NCI-H2029 (cell line): Measurements from ENCODE around the gene OR1A2.
"Not testable (repeated sequence)": the region's sequence is repeated elsewhere in the genome, so short reads cannot be mapped to it uniquely, and the experiment has no call there.

Source experiments
- DNase-seq: peaks from one replicate; lab custom pipeline; 2025; lab: John Stamatoyannopoulos, UW

OR1A2 gene

DNA sequence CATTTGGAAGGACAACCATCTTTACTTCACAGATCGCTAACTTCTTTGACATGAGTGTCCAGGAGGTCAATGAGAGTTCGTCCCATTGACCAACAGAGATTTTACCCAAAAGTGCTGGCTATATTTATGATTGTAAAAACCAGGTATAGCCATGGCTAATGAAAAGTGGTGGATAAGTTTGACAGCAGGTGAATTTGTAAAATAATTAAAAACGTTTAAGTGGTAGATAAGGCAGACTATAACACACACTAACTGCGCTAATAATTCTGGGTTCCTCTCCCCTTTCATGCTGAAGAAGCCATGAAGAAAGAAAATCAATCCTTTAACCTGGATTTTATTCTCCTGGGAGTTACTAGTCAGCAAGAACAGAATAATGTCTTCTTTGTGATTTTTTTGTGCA lies at the start of gene OR1A2:
Gene OR1A2 (plus strand): TSS at position 301 of the 400 bp plus-strand sequence. CDS start 0 bp downstream, at position 301.
- DNase-seq, result no peak

DNA sequence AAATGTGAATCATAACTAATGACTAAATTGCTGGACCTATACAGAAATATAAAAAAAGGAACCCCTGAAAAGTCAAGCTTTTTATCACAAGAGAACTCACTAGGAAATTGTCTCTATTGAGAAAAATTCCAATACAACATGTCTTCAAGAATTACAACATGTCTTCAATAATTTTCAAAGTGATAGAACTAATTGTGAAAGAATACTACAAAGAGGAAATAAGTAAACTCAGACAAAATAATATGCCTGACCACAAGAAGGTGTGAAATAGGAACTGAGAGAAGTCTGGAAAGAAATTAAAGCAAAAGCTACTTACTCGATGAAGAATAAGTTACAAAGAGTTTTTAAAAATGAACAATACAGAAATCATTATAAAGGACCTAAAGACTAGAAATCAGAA lies 40.1 kb upstream of the OR1A2 start:
- DNase-seq, result no peak

GRCh38 chr17:3167574-3167973 lies 29.7 kb upstream of the OR1A2 start:
- no peak for DNase-seq

GRCh38 chr17:3189961-3190360 lies 7.4 kb upstream of the OR1A2 start:
- no peak for DNase-seq

DNA sequence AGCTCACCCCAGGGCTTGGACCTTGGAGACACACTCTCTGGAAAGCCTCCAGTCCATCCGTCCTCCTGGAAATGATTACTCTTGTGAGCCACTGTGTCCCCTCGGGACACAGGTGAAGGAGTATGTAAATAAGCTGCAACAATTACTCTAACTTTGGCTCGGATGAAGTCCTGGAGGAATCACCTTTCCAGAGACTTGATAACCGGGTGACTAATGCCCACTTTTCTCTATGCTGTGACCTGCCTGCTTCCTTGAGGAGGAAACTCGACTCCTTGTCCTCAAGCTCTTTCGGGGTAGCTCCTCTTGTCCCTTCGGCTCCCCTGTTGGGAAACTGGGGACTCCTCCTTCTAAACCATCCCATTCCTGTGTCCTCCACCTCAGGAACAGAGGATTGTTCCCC lies 10.0 kb downstream of the OR1A2 start, which contains the start of gene OR1A1:
Gene OR1A1 (plus strand): TSS at position 301 of the 400 bp plus-strand sequence. CDS start 7,954 bp downstream, outside the sequence.
- no peak for DNase-seq

DNA sequence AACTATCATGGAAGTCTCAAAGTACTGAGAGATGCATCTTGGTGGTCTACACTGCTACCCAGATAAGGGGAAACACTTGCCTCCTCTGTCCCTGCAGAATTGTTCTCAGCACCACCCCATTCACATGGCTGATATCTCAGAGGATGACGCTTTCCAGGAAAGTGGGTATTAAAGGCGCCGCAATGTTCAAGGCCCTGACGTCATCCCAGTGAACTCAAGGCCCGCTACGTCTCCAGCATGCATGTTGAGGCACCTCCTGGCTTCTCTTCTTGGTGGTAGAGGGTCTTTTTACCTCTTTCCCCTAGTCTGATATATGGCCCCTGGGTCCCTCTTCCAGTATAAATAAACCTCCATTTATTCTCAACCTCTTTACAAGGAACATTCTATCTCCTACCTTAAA lies 11.2 kb downstream of the OR1A2 start:
- DNase-seq, result no peak

- DNase-seq, result no peak
Measured at GRCh38 chr17:3213001-3213400, 15.7 kb downstream of the OR1A2 start.

DNA sequence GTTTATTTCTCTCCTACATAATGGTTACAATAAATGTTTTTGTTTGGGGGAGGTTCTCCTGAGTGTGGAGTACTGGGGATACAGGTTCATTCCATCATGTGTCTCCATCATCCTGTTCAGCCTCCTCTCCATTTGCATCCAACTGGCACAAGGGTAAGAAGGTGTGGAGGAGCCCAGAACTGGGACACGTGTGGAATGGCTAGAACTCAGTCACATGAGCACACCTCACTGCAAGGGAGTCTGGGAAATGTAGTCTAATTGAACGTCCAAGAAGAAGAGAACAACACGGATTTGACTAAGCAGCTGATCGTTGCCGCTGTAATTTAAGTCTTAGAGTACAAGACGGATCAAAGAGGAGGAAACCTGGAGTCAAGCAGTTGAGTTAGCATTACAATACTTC lies 16.3 kb downstream of the OR1A2 start:
- no peak for DNase-seq

- not testable (repeated sequence) for DNase-seq
Measured at GRCh38 chr17:3219978-3220377, 22.7 kb downstream of the OR1A2 start.

GRCh38 chr17:3221850-3222249 lies 24.5 kb downstream of the OR1A2 start:
- DNase-seq, result no peak

DNA sequence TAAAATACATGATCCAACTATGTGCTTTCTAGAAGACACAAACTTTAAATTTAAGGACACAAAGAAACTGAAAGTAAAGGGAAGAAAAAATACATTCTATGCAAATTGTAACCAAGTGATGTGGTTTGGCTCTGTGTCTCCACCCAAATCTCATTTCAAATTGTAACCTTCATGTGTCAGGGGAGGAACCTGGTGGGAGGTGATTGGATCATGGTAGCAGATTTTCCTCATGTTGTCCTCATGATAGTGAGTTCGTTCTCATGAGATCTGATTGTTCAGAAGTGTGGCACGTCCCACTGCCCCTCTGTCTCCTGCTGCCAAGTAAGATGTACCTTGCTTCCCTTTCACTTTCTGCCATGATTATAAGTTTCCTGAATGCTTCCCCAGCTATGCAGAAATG lies 25.2 kb downstream of the OR1A2 start:
- no peak for DNase-seq

DNA sequence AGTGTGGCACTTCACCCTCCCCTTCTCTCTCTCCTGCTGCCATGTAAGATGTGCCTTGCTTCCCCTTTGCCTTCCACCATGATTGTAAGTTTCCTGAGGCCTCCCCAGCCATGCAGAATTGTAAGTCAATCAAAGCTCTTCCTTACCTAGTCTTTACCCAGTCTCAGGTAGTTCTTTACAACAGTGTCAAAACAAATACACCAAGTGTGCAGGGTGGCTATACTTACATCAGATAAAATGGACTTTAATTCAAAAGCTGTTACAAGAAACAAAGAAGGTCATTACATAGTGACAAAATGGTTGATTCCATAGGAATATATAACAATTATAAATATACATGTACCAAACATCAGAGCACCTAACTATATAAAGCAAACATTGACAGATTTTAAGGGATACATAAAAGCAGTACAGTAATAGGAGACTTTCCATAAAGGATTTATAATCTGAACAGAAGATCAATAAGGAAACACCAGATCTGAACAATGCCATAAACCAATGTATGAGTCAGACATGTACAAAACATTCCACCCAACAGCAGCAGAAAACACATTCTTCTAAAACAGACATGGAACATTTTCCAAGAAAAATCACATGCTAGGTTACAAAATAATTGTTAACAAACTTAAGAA lies 27.5 kb downstream of the OR1A2 start:
- not testable (repeated sequence) for DNase-seq

- not testable (repeated sequence) for DNase-seq
Measured at GRCh38 chr17:3232300-3232699, 35.0 kb downstream of the OR1A2 start.

- DNase-seq, result not testable (repeated sequence)
Measured at GRCh38 chr17:3238685-3239084, 41.4 kb downstream of the OR1A2 start.

DNA sequence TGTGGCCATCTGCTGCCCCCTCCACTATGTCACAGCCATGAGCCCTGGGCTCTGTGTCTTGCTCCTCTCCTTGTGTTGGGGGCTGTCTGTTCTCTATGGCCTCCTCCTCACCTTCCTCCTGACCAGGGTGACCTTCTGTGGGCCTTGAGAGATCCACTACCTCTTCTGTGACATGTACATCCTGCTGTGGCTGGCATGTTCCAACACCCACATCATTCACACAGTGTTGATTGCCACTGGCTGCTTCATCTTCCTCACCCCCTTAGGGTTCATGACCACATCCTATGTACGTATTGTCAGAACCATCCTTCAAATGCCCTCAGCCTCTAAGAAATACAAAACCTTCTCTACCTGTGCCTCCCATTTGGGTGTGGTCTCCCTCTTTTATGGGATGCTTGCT lies 43.7 kb downstream of the OR1A2 start:
- DNase-seq, result not testable (repeated sequence)

DNA sequence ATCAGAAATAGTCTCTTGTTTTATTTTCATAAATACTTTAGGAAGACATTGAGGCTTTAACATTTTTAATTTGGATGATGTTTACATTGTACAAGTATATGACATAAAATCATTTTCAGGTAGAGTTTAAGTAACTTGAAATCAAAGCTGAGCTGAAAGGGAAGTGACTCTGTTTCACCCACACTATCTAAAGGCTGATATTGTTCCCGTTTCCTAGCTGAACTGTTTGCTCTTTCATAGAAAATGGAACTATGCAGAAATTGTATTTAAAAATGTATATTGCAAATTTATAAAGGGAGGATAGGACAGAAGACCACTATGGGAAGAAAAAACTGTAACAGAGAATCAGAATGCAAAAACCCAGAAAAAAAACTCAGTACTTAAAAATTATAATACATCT lies 47.5 kb downstream of the OR1A2 start:
- DNase-seq, result not testable (repeated sequence)
